GM23248 (cell line): ENCODE measurements around the gene RBMX. TPM values are rescaled to one million over a fixed set of nuclear protein-coding genes. Genes with fewer than 3 reads are reported as not detected.
"Not testable (repeated sequence)": the region's sequence is repeated elsewhere in the genome, so short reads cannot be mapped to it uniquely, and the experiment has no call there.

Experiments used
- DNase-seq: peaks from one replicate; pipeline ENCODE4 v3.0.0-alpha.2; 2015
- H2AFZ ChIP-seq: fragments of 200-600 bp; sonication (generic); 2 replicates; pipeline ENCODE4 v1.6.1; 2016; ENCODE audit warnings: antibody characterized with exemption
- H3F3A ChIP-seq: fragments of 200-600 bp; sonication (generic); 2 replicates; pipeline ENCODE4 v1.6.1; 2016; ENCODE audit warnings: mild to moderate bottlenecking, antibody characterized with exemption, mixed run types; ENCODE audit not compliant: insufficient read depth
- H3K27ac ChIP-seq: fragments of 200-600 bp; sonication (generic); 2 replicates; pipeline ENCODE4 v1.5.1; 2016; ENCODE audit warnings: mild to moderate bottlenecking
- H3K27me3 ChIP-seq: fragments of 200-600 bp; sonication (generic); replicated peaks from 2 replicates; pipeline ENCODE4 v1.6.1; 2016; ENCODE audit warnings: mild to moderate bottlenecking; ENCODE audit not compliant: insufficient read depth
- H3K36me3 ChIP-seq: fragments of 200-600 bp; sonication (generic); 2 replicates; pipeline ENCODE4 v1.6.1; 2016; ENCODE audit warnings: low read depth, mild to moderate bottlenecking
- H3K4me1 ChIP-seq: fragments of 200-600 bp; sonication (generic); 2 replicates; pipeline ENCODE4 v1.6.1; 2016; ENCODE audit warnings: mild to moderate bottlenecking; ENCODE audit not compliant: insufficient read depth
- H3K4me2 ChIP-seq: fragments of 200-600 bp; sonication (generic); one replicate; pipeline ENCODE4 v1.6.1; 2016; ENCODE audit warnings: mild to moderate bottlenecking; ENCODE audit not compliant: unreplicated experiment
- H3K4me3 ChIP-seq: fragments of 200-600 bp; sonication (generic); 2 replicates; pipeline ENCODE4 v1.5.1; 2016; ENCODE audit warnings: mild to moderate bottlenecking
- H3K79me2 ChIP-seq: fragments of 200-600 bp; sonication (generic); 2 replicates; pipeline ENCODE4 v1.6.1; 2016; ENCODE audit warnings: mild to moderate bottlenecking; ENCODE audit not compliant: insufficient read depth
- H3K9ac ChIP-seq: fragments of 200-600 bp; sonication (generic); 2 replicates; pipeline ENCODE4 v1.6.1; 2016; ENCODE audit warnings: mild to moderate bottlenecking
- H3K9me2 ChIP-seq: fragments of 200-600 bp; sonication (generic); 2 replicates; pipeline ENCODE4 v1.6.1; 2016; ENCODE audit warnings: mixed run types, mild to moderate bottlenecking, moderate library complexity; ENCODE audit not compliant: insufficient read depth
- H3K9me3 ChIP-seq: fragments of 200-600 bp; sonication (generic); one replicate; pipeline ENCODE4 v1.6.1; 2017; ENCODE audit warnings: low read depth
- H4K20me1 ChIP-seq: fragments of 200-600 bp; sonication (generic); 2 replicates; pipeline ENCODE4 v1.6.0; 2016; ENCODE audit not compliant: insufficient read depth
- EZH2 ChIP-seq: fragments of 200-600 bp; sonication (generic); IDR thresholded peaks from 2 replicates; pipeline ENCODE4 v1.6.1; 2018; ENCODE audit warnings: antibody characterized with exemption, mild to moderate bottlenecking; ENCODE audit not compliant: insufficient read depth, poor library complexity, severe bottlenecking
- EZH2phosphoT487 ChIP-seq: fragments of 200-600 bp; sonication (generic); IDR thresholded peaks from 2 replicates; pipeline ENCODE4 v1.6.1; 2018; ENCODE audit warnings: antibody characterized with exemption, moderate library complexity, mild to moderate bottlenecking, low read depth; ENCODE audit not compliant: insufficient read depth
- WGBS, 2 experiments: methylation state at CpG; one replicate each; pipeline ENCODE4 v1.1.6; 2015 to 2017; ENCODE audit warnings: low lambda C conversion rate in 2 of 2, low coverage in 1 of 2; ENCODE audit errors: missing lambda C conversion rate in 2 of 2; 5-methylcytosine and 5-hydroxymethylcytosine counted together
- in situ Hi-C: fragments of 300-500 bp; cut with MboI; formaldehyde crosslinking; loops from 2 replicates; pipeline ENCODE4 v1.15.0; 2020
- polyA plus RNA-seq: library from polyadenylated mRNA; unstranded; fragments of >200 nt; fragmentation: Nextera tagmentation; extraction: Ambion mirVana; gene quantifications from 2 replicates; pipeline ENCODE4 v1.2.1, GENCODE V29; 2016
- total RNA-seq: library from RNA; depleted of rRNA; stranded (reverse); fragments of >200 nt; shearing (Covaris generic); gene quantifications from 2 replicates; pipeline ENCODE4 v1.2.3, GENCODE V29; 2014

RBMX gene
- total and polyA plus RNA-seq, 2 experiments from 2014 or later, result 82.5 to 217 TPM

DNA sequence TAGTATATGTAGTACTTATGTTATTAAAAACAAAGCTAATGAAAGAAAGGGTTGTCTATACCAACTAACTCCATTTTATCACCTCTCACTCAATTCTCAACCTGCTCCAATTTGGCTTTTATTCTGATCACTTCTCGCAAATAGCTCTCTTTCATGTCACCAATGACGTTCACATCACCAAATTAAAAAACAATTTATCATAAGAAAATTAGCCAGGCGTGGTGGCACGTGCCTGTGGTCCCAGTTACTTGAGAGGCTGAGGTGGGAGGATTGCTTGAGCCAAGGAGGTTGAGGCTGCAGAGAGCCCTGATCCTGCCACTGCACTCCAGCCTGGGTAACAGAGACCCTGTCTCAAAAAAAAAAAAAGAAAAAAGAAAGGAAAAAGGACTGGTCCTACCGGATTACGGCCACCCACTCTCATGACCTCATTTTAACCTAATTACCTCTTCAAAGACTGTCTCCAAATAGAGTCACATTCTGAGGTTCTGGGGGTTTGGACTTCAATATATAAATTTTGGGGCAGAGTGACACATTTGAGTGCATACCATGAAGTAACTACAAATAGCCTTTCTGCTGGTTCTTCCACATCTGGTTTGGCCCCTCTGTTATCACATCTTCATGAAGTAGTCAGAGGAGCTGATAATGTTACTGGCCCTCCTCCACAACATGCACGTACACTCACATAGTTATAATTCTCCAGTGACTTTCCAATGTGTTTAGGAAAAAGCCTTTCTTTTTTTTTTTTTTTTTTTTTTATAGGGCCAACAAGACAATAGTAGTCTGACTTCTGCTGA is 15.8 kb upstream of the RBMX start:
- TF ChIP-seq EZH2phosphoT487 (no peak), EZH2 (no peak)
- Histone ChIP-seq H3K9me3 (no peaks in the 10 kb centered on the region), H4K20me1 (no peaks in the 10 kb centered on the region), H3K27me3 (no peaks in the 10 kb centered on the region), H3K9ac (no peak overlapping the region), H3K9me2 (no peaks in the 10 kb centered on the region), H3K4me2 (no peak overlapping the region), H3K4me1 (no peaks in the 10 kb centered on the region), H3K4me3 (no peak overlapping the region), H3K36me3 (no peaks in the 10 kb centered on the region), H3F3A (no peaks in the 10 kb centered on the region), H3K79me2 (no peaks in the 10 kb centered on the region), H3K27ac (no peak overlapping the region), H2AFZ (no peak overlapping the region)
- WGBS, 2 experiments, result 73 to 75% methylated on average over 5 to 7 of the region's 7 CpGs
- no peak for DNase-seq
- in situ Hi-C loops, result no loop called here

DNA sequence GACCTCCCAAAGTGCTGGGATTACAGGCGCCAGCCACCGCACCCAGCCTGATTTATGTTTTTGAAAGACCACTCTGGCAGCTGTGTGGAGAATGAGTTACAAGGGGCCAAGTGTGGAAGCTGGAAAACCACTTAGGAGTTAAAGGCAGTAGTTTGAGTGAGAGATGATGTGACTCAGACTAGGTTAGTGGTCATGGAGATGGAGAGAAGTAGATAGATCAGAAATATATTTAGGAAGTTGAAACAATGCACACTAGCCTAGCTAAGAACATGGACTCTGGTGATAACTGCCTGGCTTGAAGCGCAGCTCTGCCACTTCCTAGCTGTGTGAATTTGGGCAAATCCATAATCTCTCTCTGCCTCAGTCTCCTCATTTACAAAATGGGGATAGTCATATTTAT is 11.9 kb upstream of the RBMX start:
- in situ Hi-C loops, result no loop called here
- no peak overlapping the region for H3K27ac ChIP-seq

DNA sequence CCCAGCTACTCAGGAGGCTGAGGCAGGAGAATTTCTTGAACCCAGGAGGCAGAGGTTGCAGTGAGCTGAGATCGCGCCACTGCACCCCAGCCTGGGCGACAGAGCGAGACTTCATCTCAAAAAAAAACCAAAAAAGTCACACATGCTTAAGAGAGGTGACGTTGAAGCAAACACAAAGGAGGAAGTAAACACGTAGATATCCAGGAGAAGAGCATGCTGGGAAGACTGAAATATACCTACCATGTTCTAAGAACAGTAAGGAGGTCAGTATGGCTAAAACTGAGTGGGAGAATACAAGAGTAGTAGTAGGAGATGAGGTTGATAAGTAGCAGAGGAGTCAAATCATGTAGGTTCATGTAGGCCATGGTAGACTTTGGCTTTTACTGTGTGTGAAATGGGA is 10.1 kb upstream of the RBMX start:
- H3K9me3 ChIP-seq, H3K4me2 ChIP-seq, H3K4me3 ChIP-seq, H4K20me1 ChIP-seq, H3K9ac ChIP-seq, H3F3A ChIP-seq, H2AFZ ChIP-seq, H3K9me2 ChIP-seq, H3K27me3 ChIP-seq, H3K79me2 ChIP-seq, H3K27ac ChIP-seq, DNase-seq, H3K4me1 ChIP-seq, in situ Hi-C loops, H3K36me3 ChIP-seq: not testable (repeated sequence)
- WGBS, 2 experiments, result 92 to 94% methylated on average over 5 to 6 of the region's 6 CpGs

More for the DNA sequence above, 11.9 kb upstream of the RBMX start:
- Histone ChIP-seq H3K4me1 (no peaks in the 10 kb centered on the region), H3K4me3 (no peak overlapping the region), H3K36me3 (no peaks in the 10 kb centered on the region), H3K79me2 (no peaks in the 10 kb centered on the region), H3K27me3 (no peaks in the 10 kb centered on the region), H3K4me2 (no peak overlapping the region), H3F3A (no peaks in the 10 kb centered on the region), H4K20me1 (no peaks in the 10 kb centered on the region), H3K9me3 (no peaks in the 10 kb centered on the region), H3K9me2 (no peaks in the 10 kb centered on the region), H2AFZ (no peak overlapping the region), H3K9ac (no peak overlapping the region)
- no peak for TF ChIP-seq EZH2phosphoT487
- DNase-seq, result no peak
- WGBS, 2 experiments, result 85 to 95% methylated on average over 3 of the region's 3 CpGs

DNA sequence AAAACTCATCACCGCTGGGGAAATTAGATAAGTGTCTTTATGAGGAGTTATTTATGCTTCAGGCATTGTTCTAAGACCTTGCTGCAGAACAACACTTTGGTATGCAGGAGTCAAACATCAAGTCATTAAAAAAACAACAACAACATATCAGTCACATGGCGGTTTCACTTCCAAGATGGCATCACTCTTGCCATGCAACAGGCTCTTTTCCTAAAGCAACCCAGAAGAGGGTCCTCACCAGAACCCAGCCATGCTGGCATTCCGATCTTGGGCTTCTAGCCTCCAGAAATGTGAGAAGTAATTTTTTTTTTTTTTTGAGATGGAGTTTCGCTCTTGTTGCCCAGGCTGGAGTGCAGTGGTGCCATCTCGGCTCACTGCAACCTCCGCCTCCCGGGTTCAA is 8.7 kb upstream of the RBMX start:
- in situ Hi-C loops, result no loop called here
- Histone ChIP-seq H3K4me2 (no peak overlapping the region), H3K27ac (no peak overlapping the region), H3K4me1 (no peaks in the 10 kb centered on the region), H3K9me3 (no peaks in the 10 kb centered on the region), H3K4me3 (no peak overlapping the region), H4K20me1 (no peaks in the 10 kb centered on the region), H2AFZ (no peak overlapping the region), H3K9me2 (no peaks in the 10 kb centered on the region), H3K9ac (no peak overlapping the region), H3K79me2 (no peaks in the 10 kb centered on the region), H3K27me3 (no peaks in the 10 kb centered on the region), H3F3A (no peaks in the 10 kb centered on the region), H3K36me3 (no peaks in the 10 kb centered on the region)
- no peak for DNase-seq
- WGBS, 2 experiments, result 94 to 95% methylated on average over 6 to 7 of the region's 7 CpGs
- TF ChIP-seq EZH2phosphoT487, result no peak
- no peak for TF ChIP-seq EZH2

DNA sequence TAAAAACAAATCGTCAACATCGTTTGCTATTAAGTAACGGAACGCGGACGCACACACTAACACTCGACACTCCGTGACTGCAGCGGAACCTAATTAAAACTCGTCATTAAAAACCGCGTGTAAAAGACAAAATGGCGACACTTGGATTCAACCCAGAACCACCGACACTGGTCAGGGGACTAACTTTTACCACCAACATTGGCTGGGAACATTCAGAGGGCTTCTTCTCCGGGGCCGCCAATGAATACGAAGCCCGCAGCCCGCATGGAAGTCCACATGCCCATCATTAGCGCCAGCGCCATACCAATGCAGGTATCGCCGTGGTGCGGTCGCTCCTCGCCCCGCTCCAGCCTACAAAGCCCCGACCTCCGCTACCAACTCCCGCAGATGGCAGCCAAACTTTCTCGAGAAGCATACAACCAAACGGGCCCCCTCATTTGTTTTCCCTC is 498 bp downstream of the RBMX start:
- Histone ChIP-seq H3K36me3 (peaks cover 24% of the 10 kb centered on the region; the same call in 1 of the 2 replicates), H3K79me2 (peaks cover 55% of the 10 kb centered on the region), H3K9me3 (no peaks in the 10 kb centered on the region), H3K4me3 (peak overlapping the region; percentile 85), H3K9ac (peak overlapping the region; percentile 99), H3K9me2 (no peaks in the 10 kb centered on the region), H3F3A (peaks cover 2% of the 10 kb centered on the region; the same call in 1 of the 2 replicates), H3K4me2 (peak overlapping the region; percentile 95), H3K27ac (peak overlapping the region; percentile 90), H3K4me1 (0 out of 2 replicates have a peak, but pooled peaks cover 4% of the 10 kb centered on the region), H4K20me1 (0 out of 2 replicates have a peak, but pooled peaks cover 2% of the 10 kb centered on the region), H3K27me3 (no peaks in the 10 kb centered on the region), H2AFZ (peak overlapping the region; percentile 43)
- TF ChIP-seq EZH2, result no peak
- TF ChIP-seq EZH2phosphoT487, result no peak
- peak; percentile 54 for DNase-seq
- in situ Hi-C loops, result no loop called here
- 1% methylated on average over 22 to 32 of the region's 32 CpGs for WGBS, 2 experiments
